Lower leg skin (tissue), 4 donors: ENCODE results near the gene EFCAB7. TPM values are rescaled to one million over a fixed set of nuclear protein-coding genes. Genes with fewer than 3 reads are reported as not detected.

Experiments used
- DNase-seq, 2 donors: peaks; one replicate each; pipeline ENCODE4 v3.0.0-alpha.2; 2019; ENCODE audit warnings: low spot score in 2 of 2
- H3K4me3 ChIP-seq: fragments of 200-600 bp; sonication (generic); 2 replicates; pipeline ENCODE4 v1.5.1; 2017; ENCODE audit warnings: mild to moderate bottlenecking, low read depth; ENCODE audit not compliant: poor library complexity, severe bottlenecking
- POLR2A ChIP-seq, 2 donors: fragments of 450-650 bp; IDR thresholded peaks; one replicate each; pipeline ENCODE4 v1.6.1; 2016 to 2017; ENCODE audit warnings: antibody characterized with exemption in 2 of 2, mild to moderate bottlenecking in 1 of 2, moderate library complexity in 1 of 2
- WGBS, 2 donors: methylation state at CpG; one replicate each; pipeline ENCODE4 v1.1.5; 2018; 5-methylcytosine and 5-hydroxymethylcytosine counted together
- intact Hi-C: fragments of 100-400 bp; cut with DNase I; formaldehyde crosslinking; loops from one replicate; pipeline ENCODE4 v1.15.0; 2023; ENCODE audit warnings: low total_unique reads
- total RNA-seq, 4 donors: library from RNA; depleted of rRNA; stranded (reverse); fragments of >200 nt; gene quantifications; one replicate each; pipeline ENCODE4 v1.1.0, GENCODE V29; 2016
- TF ChIP-seq, protein P1 (sequence below), 3 donors: fragments of 450-650 bp; IDR thresholded peaks; one replicate each; pipeline ENCODE4 v1.5.1; 2016; ENCODE audit warnings: antibody characterized with exemption in 3 of 3, mild to moderate bottlenecking in 3 of 3, moderate library complexity in 2 of 3

Gene EFCAB7
- total RNA-seq, 4 donors from 2014 or later = 3.2 to 10.9 (median 7.1) TPM

DNA sequence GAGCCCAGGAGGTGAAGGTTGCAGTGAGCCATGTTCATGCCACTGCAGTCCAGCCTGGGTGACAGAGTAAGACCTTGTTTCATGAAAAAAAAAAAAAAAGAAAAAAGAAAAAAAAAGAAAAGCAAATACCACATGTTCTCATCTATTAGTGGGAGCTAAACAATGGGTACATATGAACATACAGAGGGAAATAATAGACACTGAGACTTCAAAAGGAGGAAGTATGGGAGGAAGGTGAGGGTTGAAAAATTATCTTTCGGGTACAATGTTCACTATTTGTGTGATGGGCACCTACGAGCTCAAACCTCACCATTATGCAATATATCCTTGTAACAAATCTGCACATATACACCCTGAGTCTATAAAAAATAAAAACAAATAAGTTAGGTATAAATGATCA is 6.7 kb upstream of the EFCAB7 start:
- no peak for TF ChIP-seq POLR2A (IDR thresholded peaks at IDR 0.05)
- TF ChIP-seq, protein P1, sequence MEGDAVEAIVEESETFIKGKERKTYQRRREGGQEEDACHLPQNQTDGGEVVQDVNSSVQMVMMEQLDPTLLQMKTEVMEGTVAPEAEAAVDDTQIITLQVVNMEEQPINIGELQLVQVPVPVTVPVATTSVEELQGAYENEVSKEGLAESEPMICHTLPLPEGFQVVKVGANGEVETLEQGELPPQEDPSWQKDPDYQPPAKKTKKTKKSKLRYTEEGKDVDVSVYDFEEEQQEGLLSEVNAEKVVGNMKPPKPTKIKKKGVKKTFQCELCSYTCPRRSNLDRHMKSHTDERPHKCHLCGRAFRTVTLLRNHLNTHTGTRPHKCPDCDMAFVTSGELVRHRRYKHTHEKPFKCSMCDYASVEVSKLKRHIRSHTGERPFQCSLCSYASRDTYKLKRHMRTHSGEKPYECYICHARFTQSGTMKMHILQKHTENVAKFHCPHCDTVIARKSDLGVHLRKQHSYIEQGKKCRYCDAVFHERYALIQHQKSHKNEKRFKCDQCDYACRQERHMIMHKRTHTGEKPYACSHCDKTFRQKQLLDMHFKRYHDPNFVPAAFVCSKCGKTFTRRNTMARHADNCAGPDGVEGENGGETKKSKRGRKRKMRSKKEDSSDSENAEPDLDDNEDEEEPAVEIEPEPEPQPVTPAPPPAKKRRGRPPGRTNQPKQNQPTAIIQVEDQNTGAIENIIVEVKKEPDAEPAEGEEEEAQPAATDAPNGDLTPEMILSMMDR (IDR thresholded peaks at IDR 0.05) = no peak
- intact Hi-C loops = no loop called here
- no peak for DNase-seq
- 83 to 89% methylated on average over 2 of the region's 2 CpGs for WGBS, 2 donors
- H3K4me3 ChIP-seq = no peak overlapping the region

DNA sequence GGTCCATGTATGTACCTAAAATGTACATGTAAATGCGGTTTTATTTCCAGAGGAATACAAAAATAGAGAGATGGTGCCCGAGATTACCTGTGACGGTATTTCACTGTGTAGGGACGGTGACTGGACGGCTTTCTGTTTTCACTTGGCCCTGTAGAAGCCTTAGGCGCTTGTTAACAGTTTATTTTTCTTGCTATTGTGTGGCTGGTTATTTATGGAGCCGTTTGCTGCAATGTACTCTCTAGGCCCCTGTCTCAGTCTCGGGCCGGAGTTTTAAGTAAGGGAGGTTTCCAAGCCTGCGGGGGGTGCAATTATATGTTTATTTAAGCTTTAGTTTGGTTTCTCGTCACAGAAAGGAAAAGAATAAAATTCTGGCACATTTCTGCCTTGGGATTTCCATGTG is 413 bp downstream of the EFCAB7 start:
- DNase-seq = no peak
- TF ChIP-seq, protein P1 (IDR thresholded peaks at IDR 0.05) = no peak
- TF ChIP-seq POLR2A (IDR thresholded peaks at IDR 0.05) = no peak
- WGBS, 2 donors = 0 to 1% methylated on average over 11 of the region's 11 CpGs
- intact Hi-C loops = no loop called here
- H3K4me3 ChIP-seq = peak overlapping the region; percentile 50

DNA sequence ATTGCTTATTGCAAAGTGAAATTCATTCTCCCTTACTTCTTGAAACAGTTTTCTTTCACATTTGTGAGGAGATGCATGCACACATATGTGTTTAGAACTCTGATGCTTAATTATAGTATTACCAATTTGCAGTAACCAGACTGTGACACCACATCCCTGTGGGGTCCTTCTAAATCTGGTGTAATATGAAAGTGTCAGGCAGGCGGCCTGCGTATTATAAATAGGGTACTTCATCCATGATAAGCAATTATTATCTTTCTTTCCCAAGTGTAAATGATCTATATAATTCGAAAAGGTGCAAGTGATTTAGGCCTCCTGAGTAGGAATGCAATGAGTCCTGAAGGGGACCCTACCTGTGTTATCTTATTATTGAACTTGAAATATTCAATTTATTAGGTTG is 876 bp downstream of the EFCAB7 start:
- DNase-seq = no peak
- intact Hi-C loops = no loop called here
- H3K4me3 ChIP-seq = no peak overlapping the region
- WGBS, 2 donors = 51 to 52% methylated on average over 3 of the region's 3 CpGs
- TF ChIP-seq, protein P1 (IDR thresholded peaks at IDR 0.05) = no peak
- no peak for TF ChIP-seq POLR2A (IDR thresholded peaks at IDR 0.05)

DNA sequence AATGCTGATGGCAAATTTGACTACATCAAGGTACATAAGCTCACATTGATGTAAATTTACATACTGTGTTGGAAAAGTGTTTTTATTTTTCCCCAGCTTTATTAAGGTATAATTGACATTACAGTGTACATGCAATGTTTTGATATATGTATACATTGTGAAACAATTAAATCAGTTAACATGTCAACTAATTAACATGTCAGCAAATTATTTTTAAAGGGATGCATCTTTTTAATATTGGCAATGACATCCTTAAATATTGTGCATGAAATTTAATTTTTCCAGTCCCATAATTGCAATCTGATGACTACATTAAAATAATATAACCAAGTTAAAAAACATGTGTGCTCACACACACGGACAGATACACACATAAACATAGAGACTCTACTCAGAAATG is 9.4 kb downstream of the EFCAB7 start:
- no peak overlapping the region for H3K4me3 ChIP-seq
- intact Hi-C loops = no loop called here
- WGBS, 2 donors = 73 to 82% methylated on average over 1 of the region's 1 CpG
- TF ChIP-seq, protein P1 (IDR thresholded peaks at IDR 0.05) = no peak
- TF ChIP-seq POLR2A (IDR thresholded peaks at IDR 0.05) = no peak
- DNase-seq = no peak

DNA sequence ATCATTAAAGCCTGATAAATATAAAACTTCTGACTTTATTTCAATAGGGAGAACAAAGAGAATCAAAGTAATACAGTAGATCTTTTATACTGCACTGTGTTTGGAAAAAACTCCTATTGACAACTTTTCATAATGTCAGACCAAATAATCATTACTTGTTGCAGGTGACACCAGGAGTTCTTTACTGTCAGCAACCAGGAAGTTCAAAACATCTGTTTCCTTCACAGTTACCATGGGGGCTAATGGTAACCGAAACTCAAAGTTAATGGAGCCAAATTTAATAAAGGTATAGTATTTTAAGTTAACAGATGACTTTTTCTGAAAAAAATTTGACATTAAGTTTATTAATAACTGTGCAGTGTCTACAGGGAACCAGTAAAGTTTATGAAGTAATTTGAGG is 10.6 kb downstream of the EFCAB7 start:
- intact Hi-C loops = no loop called here
- no peak for TF ChIP-seq POLR2A (IDR thresholded peaks at IDR 0.05)
- TF ChIP-seq, protein P1 (IDR thresholded peaks at IDR 0.05) = no peak
- WGBS, 2 donors = 88 to 89% methylated on average over 1 of the region's 1 CpG
- no peak overlapping the region for H3K4me3 ChIP-seq
- DNase-seq = no peak

DNA sequence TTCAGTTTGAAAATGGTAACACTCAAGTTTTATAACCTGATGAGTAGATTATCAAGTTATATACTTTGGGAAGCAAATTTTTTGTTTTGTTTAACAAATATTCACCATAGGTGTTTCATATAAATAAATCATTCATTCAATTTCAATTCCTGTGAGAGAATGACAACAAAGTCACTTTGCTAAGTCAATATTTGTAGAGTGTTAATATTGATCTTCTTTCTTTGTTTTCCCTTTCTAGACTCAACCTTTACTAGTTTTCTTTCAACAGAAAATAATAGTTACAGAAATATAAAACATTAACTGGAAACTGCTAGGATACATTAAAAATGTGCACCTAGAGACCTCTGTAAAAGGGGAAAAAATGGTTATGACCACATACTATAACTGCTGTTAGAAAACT is 11.1 kb downstream of the EFCAB7 start:
- intact Hi-C loops = no loop called here
- no peak for DNase-seq
- no peak overlapping the region for H3K4me3 ChIP-seq
- TF ChIP-seq POLR2A (IDR thresholded peaks at IDR 0.05) = no peak
- TF ChIP-seq, protein P1 (IDR thresholded peaks at IDR 0.05) = no peak
